NB4 (cell line): Measurements from ENCODE around the gene ALOX12.
A peak's percentile ranks its signal among the peaks of the same experiment; 100 is the strongest.

Experiments
- DNase-seq: peaks from one replicate; pipeline ENCODE4 v3.0.0; 2010; ENCODE audit warnings: low read depth
- H3K4me3 ChIP-seq: one replicate; pipeline ENCODE4 v1.5.1; 2011; ENCODE audit warnings: mild to moderate bottlenecking, low read depth, low read length, moderate library complexity
- CTCF ChIP-seq: IDR thresholded peaks from one replicate; pipeline ENCODE4 v1.5.1; 2012; ENCODE audit warnings: low read depth, low read length
- MAX ChIP-seq: IDR thresholded peaks from 2 replicates; pipeline ENCODE4 v1.6.1; 2011; ENCODE audit warnings: low read depth, low read length
- MYC ChIP-seq: IDR thresholded peaks from 2 replicates; pipeline ENCODE4 v1.6.1; 2011; ENCODE audit warnings: low read depth, low read length
- POLR2A ChIP-seq: IDR thresholded peaks from 2 replicates; pipeline ENCODE4 v1.6.1; 2011; ENCODE audit warnings: mild to moderate bottlenecking; ENCODE audit not compliant: insufficient read length; ENCODE audit errors: extremely low read depth

ALOX12 gene

GRCh38 chr17:7041607-7042500 is 46.0 kb downstream of the ALOX12 start:
- no peak for TF ChIP-seq CTCF
- DNase-seq: no peak
- no peak overlapping the region for H3K4me3 ChIP-seq

GRCh38 chr17:7042501-7043181 is 46.8 kb downstream of the ALOX12 start:
- DNase-seq: no peak
- no peak overlapping the region for H3K4me3 ChIP-seq
- TF ChIP-seq POLR2A (no peak), MAX (no peak), CTCF (no peak), MYC (no peak)

GRCh38 chr17:7043182-7043496 is 47.3 kb downstream of the ALOX12 start:
- no peak overlapping the region for H3K4me3 ChIP-seq
- no peak for DNase-seq
- no peak for TF ChIP-seq CTCF
- no peak for TF ChIP-seq MAX
- TF ChIP-seq POLR2A: no peak
- no peak for TF ChIP-seq MYC

GRCh38 chr17:7043497-7044198 is 47.8 kb downstream of the ALOX12 start, which contains the start of gene SLC16A11:
Gene SLC16A11, minus strand, starts transcription at chr17:7044092. Its CDS starts 579 bp downstream, at chr17:7043513.
- peak; percentile 54 for DNase-seq

More at GRCh38 chr17:7043497-7044198, 47.8 kb downstream of the ALOX12 start, which contains the start of gene SLC16A11:
- H3K4me3 ChIP-seq: no peak within 1 kb of the TSS
- TF ChIP-seq POLR2A (no peak), MYC (no peak), CTCF (no peak), MAX (no peak)
